ENCODE data around the gene NKD2.

- no peak for TF ChIP-seq POLR2A (IDR thresholded peaks at IDR 0.05)
- TF ChIP-seq CTCF (IDR thresholded peaks at IDR 0.05): no peak
Observed at GRCh38 chr5:963673-964531, 44.7 kb upstream of the NKD2 start.
